NCI-H1105 (cell line): Measurements from ENCODE around the gene SHANK1.

Experiments used
- DNase-seq: peaks from one replicate; lab custom pipeline; 2025; lab: John Stamatoyannopoulos, UW

Gene SHANK1

GRCh38 chr19:50711805-50712204 is 7.8 kb downstream of the SHANK1 start:
- no peak for DNase-seq

GRCh38 chr19:50711196-50711595 is 8.4 kb downstream of the SHANK1 start:
- DNase-seq: no peak

- DNase-seq: no peak
Measured at GRCh38 chr19:50710612-50711011, 9.0 kb downstream of the SHANK1 start.

DNA sequence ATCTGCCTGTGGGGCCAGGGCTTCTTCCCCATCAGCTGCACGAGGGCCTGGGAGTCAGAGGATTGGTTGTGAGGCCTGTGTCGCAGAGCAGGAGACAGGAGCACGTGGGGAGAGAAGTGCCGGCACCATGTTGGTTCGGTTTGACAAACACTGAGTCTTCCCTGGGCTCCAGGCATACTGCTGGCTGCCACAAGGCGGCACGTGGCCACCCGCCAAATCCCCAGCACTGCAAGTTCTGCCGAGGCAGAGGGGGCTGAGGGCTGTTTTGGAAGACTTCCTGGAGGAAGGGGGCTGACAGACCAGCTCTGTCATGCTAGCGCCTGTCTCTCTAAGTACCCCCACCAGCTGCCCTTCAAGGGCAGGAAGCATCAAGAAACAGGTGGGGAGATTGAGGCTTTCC is 9.5 kb downstream of the SHANK1 start:
- no peak for DNase-seq

DNA sequence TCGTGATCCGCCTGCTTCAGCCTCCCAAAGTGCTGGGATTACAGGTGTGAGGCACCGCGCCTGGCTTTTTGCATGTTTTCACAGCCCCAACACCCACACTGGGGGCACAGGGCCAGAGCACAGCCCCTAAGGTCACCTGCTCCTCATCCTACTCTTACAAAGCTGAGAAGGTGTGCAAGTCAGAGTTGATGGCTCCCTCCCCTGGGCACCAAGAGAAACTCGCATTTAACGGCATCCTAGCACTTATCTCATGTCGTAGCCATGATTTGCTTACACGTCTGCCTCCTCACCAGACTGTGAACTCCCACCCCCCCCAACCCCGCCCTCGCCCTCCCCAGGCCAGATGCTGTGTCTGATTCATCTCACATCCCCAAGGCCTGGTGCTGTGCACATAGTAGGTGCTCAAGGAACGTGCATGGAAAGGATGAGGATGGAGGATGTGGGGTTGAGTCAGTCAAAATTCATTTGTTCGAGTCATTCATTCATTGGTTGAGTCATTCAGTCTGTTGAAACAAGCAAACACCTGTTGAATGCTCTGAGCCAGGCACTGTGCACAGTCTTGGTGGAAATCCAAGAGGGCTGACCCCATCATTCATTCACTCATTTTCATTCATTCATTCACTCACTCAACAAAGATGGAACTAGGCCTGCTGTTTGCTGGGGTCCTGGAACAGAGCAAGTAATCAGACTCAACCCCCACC is 11.3 kb downstream of the SHANK1 start:
- DNase-seq: no peak

DNA sequence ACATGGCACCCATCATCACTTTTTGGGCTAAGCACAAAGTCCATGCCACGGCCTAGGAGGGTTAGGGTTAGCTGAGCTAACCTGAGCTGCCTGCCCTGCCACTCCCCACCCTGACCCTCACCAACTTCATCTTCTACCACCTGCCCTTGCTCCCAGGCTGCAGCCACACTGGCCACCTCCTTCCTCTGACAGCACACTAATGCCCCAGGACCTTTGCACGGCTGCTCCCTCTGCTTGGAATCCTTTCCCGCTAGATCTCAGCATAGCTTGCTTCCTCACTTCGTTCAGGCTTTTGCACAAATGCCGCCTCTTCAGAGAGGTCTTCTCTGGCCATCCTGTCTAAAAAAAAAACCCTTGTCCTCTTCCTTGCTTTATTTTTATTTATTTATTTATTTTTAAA is 13.2 kb downstream of the SHANK1 start:
- no peak for DNase-seq

DNA sequence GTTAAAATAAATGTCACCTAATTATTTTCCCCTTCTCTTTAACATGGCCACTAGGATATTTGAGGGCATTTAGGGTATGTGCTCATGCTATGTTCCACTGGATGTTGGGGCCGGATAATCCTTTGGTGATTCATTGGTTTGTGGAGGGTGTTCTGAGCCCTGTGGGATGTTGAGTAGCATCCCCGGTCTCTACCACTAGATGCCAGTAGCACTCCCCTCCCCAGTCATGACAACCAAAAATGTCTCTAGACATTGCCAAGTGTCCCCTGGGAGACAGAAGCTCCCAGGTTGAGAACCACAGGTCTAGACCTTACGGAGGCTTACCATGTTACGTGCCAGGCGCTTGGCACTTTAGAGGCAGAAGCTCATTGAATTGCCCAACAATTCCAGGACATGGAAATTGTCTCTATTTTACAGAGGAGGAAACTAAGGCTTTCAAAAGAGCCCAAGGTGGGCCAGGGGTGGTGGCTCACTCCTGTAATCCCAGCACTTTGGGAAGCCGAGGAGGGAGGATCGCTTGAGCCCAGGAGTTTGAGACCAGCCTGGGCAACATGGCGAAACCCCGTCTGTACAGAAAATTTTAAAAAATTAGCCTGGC is 14.1 kb downstream of the SHANK1 start:
- DNase-seq: peak; percentile 43

- peak; percentile 26 for DNase-seq
Measured at GRCh38 chr19:50703915-50704796, 15.4 kb downstream of the SHANK1 start.

- DNase-seq: no peak
Measured at GRCh38 chr19:50702871-50703829, 16.5 kb downstream of the SHANK1 start.

GRCh38 chr19:50702158-50702870 is 17.3 kb downstream of the SHANK1 start:
- DNase-seq: no peak

- DNase-seq: no peak
Measured at GRCh38 chr19:50701367-50701985, 18.1 kb downstream of the SHANK1 start.

- no peak for DNase-seq
Measured at GRCh38 chr19:50697414-50698124, 22.0 kb downstream of the SHANK1 start.

- DNase-seq: no peak
Measured at GRCh38 chr19:50696094-50696483, 23.5 kb downstream of the SHANK1 start.

DNA sequence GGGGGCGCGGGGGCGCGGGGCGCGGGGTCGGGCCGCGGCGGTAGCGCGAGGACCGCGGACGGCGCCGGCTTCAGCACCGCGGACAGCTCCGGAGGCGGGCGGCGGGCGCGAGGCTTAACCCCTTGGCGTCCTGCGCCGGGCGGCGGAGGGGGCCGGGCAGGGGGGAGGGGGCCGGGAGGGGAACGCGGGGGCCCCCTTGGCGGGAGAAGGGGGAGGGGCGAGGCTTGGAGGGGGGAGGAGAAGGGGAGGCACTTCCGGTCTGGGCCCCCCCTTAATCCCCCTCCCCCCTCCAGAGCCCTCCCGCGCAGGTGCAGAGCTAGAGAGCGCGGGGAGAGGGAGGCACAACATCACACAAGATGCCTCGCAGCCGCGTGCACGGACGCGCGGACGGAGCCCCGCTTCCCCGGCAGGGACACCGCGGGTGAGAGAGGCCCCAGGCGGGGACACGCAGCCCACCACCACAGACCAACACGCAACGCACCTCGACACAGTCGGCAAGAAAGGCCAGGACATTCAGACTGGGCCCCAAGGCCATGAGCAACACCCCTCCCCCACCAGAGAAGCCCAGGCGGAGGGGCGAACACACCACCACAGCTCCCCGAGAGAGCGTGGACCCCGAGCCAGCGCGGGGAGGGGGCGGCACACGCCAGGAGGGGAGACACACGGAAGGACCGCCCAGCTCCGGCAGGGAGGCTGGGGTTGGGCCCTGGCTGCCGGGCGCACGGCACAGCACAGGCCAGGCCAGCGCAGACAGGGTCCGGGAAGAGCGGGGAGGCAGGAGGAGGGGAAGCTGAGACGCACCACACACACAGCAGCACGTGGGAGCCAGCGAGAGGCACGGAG is 24.1 kb downstream of the SHANK1 start:
- DNase-seq: peak; percentile 52

GRCh38 chr19:50694815-50695145 is 24.8 kb downstream of the SHANK1 start:
- DNase-seq: no peak

GRCh38 chr19:50693064-50693975 is 26.3 kb downstream of the SHANK1 start:
- no peak for DNase-seq

GRCh38 chr19:50690439-50690838 is 29.2 kb downstream of the SHANK1 start:
- no peak for DNase-seq

DNA sequence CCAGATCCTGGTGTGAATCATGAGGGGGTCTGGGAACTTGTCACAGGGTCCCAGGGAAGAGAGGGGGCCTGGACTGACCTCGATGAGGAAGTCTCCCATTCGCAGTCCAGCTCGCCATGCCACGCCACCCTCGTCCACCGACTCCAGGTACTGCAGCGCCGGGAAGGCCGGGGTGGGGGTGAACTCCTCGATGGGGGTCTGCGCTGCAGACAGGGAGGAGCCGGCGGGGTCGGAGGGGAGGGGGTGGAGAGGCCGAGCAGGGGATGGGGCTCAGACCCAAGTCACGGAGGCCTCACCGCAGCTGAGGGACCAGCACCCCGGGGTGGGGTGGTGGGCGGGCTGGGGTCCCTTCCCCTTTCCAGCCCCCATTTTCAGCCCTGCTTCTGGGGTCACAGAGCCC is 30.8 kb downstream of the SHANK1 start:
- no peak for DNase-seq
